ACC112 (cell line): ENCODE data around the gene LRP10.

ENCODE experiments used
- H2AFZ ChIP-seq: fragments of 200-600 bp; sonication (generic); one replicate; pipeline ENCODE4 v1.6.0; 2017; ENCODE audit warnings: antibody characterized with exemption, low read length; ENCODE audit not compliant: unreplicated experiment
- H3K27ac ChIP-seq: fragments of 200-600 bp; sonication (generic); 2 replicates; pipeline ENCODE4 v1.5.1; 2014; ENCODE audit warnings: low read depth, mild to moderate bottlenecking, antibody characterized with exemption, low read length, moderate library complexity
- H3K27me3 ChIP-seq: fragments of 200-600 bp; sonication (generic); 2 replicates; pipeline ENCODE4 v1.6.1; 2014; ENCODE audit warnings: mild to moderate bottlenecking, antibody characterized with exemption, low read length, moderate library complexity, mixed read lengths; ENCODE audit not compliant: insufficient read depth
- H3K36me3 ChIP-seq: fragments of 200-600 bp; sonication (generic); 2 replicates; pipeline ENCODE4 v1.6.1; 2016; ENCODE audit warnings: mild to moderate bottlenecking, antibody characterized with exemption, low read length, moderate library complexity, mixed read lengths; ENCODE audit not compliant: insufficient read depth
- H3K4me1 ChIP-seq: fragments of 200-600 bp; sonication (generic); one replicate; pipeline ENCODE4 v1.6.1; 2016; ENCODE audit warnings: low read length, mixed read lengths; ENCODE audit not compliant: insufficient read depth, unreplicated experiment, control insufficient read depth
- H3K4me3 ChIP-seq: fragments of 200-600 bp; sonication (generic); 2 replicates; pipeline ENCODE4 v1.5.1; 2014; ENCODE audit warnings: mild to moderate bottlenecking, low read depth, low read length
- H3K79me2 ChIP-seq: fragments of 200-600 bp; sonication (generic); one replicate; pipeline ENCODE4 v1.6.0; 2016; ENCODE audit warnings: low read length; ENCODE audit not compliant: control insufficient read depth, unreplicated experiment, insufficient read depth

LRP10 gene

DNA sequence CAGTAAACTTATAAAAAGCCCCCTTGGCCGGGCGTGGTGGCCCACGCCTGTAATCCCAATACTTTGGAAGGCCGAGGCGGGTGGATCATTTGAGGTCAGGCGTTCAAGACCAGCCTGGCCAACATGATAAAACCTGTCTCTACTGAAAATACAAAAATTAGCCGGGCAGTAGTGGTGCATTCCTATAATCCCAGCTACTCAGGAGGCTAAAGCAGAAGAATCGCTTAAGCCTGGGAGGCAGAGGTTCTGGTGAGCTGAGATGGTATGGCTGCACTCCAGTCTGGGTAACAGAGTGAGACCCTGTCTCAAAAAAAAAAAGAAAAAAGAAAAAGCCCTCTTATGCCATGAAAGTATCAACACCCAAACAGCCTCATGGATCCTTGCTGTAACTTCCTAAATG is 54.0 kb downstream of the LRP10 start:
- H3K27ac ChIP-seq = no peak overlapping the region
- no peaks in the 10 kb centered on the region for H3K27me3 ChIP-seq
- peaks cover 23% of the 10 kb centered on the region for H3K79me2 ChIP-seq
- H3K4me3 ChIP-seq = no peak overlapping the region
- peaks cover 43% of the 10 kb centered on the region for H3K36me3 ChIP-seq
- H2AFZ ChIP-seq = no peak overlapping the region
- H3K4me1 ChIP-seq = peaks cover 26% of the 10 kb centered on the region

DNA sequence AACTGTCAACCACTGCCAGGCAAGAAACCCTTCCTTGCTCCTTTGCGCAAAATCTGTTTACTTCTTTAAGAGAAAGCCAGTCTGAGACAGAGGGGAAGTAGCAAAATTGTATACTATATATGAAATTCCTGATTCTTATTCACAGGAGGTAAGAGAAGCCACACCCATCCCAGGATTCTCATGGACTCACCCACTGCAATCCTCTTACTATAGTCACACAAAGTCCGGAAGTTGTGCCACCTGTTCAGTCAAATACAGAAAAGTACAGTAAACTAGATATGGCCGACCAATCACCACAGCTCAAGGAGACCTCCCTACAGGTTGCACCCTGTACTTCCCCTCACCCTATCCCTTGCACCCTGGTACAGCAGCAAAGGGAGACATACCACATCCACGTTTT is 54.8 kb downstream of the LRP10 start:
- H3K27ac ChIP-seq = no peak overlapping the region
- peaks cover 26% of the 10 kb centered on the region for H3K4me1 ChIP-seq
- peaks cover 36% of the 10 kb centered on the region for H3K36me3 ChIP-seq
- H3K4me3 ChIP-seq = no peak overlapping the region
- peaks cover 23% of the 10 kb centered on the region for H3K79me2 ChIP-seq
- no peak overlapping the region for H2AFZ ChIP-seq
- no peaks in the 10 kb centered on the region for H3K27me3 ChIP-seq

GRCh38 chr14:22928237-22929103 is 56.9 kb downstream of the LRP10 start:
- Histone ChIP-seq H3K79me2 (peaks cover 23% of the 10 kb centered on the region), H3K27me3 (no peaks in the 10 kb centered on the region), H3K36me3 (peaks cover 23% of the 10 kb centered on the region), H3K4me3 (peak overlapping the region; percentile 87), H3K4me1 (peaks cover 19% of the 10 kb centered on the region), H2AFZ (peak overlapping the region; percentile 70), H3K27ac (peak overlapping the region; percentile 51)

DNA sequence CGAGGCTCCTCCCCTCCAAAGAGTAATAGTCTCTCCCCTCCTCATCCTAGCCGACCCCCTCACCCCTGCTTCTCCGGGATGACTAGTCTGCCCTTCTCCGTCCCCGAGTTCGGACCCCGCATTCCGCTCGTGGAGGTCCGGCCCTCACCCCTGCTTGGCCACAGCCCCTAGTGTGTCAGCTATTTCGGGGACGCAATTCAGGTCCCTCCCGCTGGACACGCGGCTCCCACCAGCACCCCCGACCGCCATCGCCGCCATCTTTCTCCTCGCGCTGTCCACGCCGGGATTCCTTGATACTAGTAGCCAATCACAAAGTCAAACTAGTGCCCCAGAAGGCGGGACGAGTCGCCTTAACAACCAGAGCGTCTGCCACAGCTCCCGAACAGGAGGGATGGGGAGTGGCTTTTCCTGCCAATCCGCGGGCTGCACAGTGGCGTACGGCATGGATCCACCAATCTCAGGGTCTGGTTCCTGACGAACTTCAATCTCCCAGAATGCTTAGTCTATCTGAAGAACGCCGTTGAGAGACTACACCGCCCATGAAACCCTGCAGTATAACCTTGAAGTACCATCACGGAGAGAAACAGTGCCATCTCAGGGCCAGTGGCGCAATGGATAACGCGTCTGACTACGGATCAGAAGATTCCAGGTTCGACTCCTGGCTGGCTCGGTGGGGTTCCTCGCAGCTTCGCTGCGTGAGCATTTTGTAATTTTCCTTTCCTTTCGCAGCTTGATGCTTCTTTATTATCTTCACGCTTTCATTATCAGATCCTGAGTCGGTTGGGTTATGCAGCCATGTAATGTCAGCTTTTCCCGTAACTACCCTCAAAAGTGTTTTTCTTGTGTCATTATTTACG is 57.8 kb downstream of the LRP10 start, which contains the start of gene PRMT5:
PRMT5 (minus strand) TSS at position 273 of the 857 bp plus-strand sequence; CDS start at position 258, 15 bp downstream.
- H3K27me3 ChIP-seq = no peaks in the 10 kb centered on the region
- peak within 1 kb of the TSS; percentile 81 for H2AFZ ChIP-seq
- H3K4me3 ChIP-seq = peak within 1 kb of the TSS; percentile 87
- peaks cover 23% of the 10 kb centered on the region for H3K79me2 ChIP-seq
- H3K27ac ChIP-seq = peak within 1 kb of the TSS; percentile 68
- H3K36me3 ChIP-seq = peaks cover 15% of the 10 kb centered on the region
- peaks cover 19% of the 10 kb centered on the region for H3K4me1 ChIP-seq

- no peaks in the 10 kb centered on the region for H3K27me3 ChIP-seq
- H3K79me2 ChIP-seq = peaks cover 23% of the 10 kb centered on the region
- peaks cover 10% of the 10 kb centered on the region; the same call in 1 of the 2 replicates for H3K36me3 ChIP-seq
- peaks cover 19% of the 10 kb centered on the region for H3K4me1 ChIP-seq
- peak overlapping the region; percentile 68 for H3K27ac ChIP-seq
- peak overlapping the region; percentile 81 for H2AFZ ChIP-seq
- peak overlapping the region; percentile 68 for H3K4me3 ChIP-seq
Observed at GRCh38 chr14:22929961-22930364, 58.4 kb downstream of the LRP10 start.
